Ovary (tissue), 9 donors: ENCODE data around the gene CFDP1. TPM values are rescaled to one million over a fixed set of nuclear protein-coding genes. Genes with fewer than 3 reads are reported as not detected.
"Not testable (repeated sequence)": the region's sequence is repeated elsewhere in the genome, so short reads cannot be mapped to it uniquely, and the experiment has no call there.

Source experiments
- DNase-seq, 5 donors: peaks; one replicate each; pipeline ENCODE4 v3.0.0-alpha.2; 2019 to 2020
- H3K27ac ChIP-seq, 2 donors: fragments of 200-600 bp; one replicate each; pipeline versions ENCODE4 v1.5.1 to v1.8.0; 2019 to 2022
- H3K27me3 ChIP-seq: fragments of 200-600 bp; one replicate; pipeline ENCODE4 v1.8.0; 2022
- H3K36me3 ChIP-seq: fragments of 200-600 bp; sonication (generic); one replicate; pipeline ENCODE4 v1.5.1; 2019
- H3K4me1 ChIP-seq: one replicate; pipeline ENCODE4 v1.8.1; 2013; ENCODE audit warnings: mild to moderate bottlenecking, moderate library complexity; ENCODE audit not compliant: insufficient read depth
- H3K4me3 ChIP-seq: fragments of 200-600 bp; sonication (generic); one replicate; pipeline ENCODE4 v1.5.1; 2017
- H3K9me3 ChIP-seq, 2 donors: fragments of 200-600 bp in 1 of 2; sonication (generic) in 1 of 2; one replicate each; pipeline versions ENCODE4 v1.5.1 to v1.8.1; 2013 to 2019; ENCODE audit warnings: mild to moderate bottlenecking in 1 of 2, moderate library complexity in 1 of 2
- EP300 ChIP-seq: sonication (generic); formaldehyde crosslinking; IDR thresholded peaks from one replicate; pipeline ENCODE4 v1.6.1; 2017; ENCODE audit warnings: antibody characterized with exemption
- POLR2A ChIP-seq: fragments of 450-650 bp; IDR thresholded peaks from one replicate; pipeline ENCODE4 v1.6.1; 2017; ENCODE audit warnings: antibody characterized with exemption, mild to moderate bottlenecking, moderate library complexity
- WGBS, 3 donors: extraction: QIAGEN DNeasy Blood & Tissue Kit in 1 of 3; methylation state at CpG; one replicate each; pipeline versions ENCODE4 v1.1.5 to v1.1.7; 2013 to 2017; 5-methylcytosine and 5-hydroxymethylcytosine counted together
- intact Hi-C, 4 donors: fragments of 100-400 bp; cut with DNase I; formaldehyde crosslinking; loops; one replicate each; pipeline versions ENCODE4 v1.11.0 to v1.15.1; 2022 to 2023
- polyA plus RNA-seq, 2 donors: library from polyadenylated mRNA; stranded (reverse); fragments of 200-250 nt in 1 of 2; fragments of 350-450 nt in 1 of 2; fragmentation: Illumina TruSeq in 1 of 2; extraction: RNeasy Lipid Tissue Mini Kit (QIAGEN cat#74804) in 1 of 2; gene quantifications; one replicate each; pipeline ENCODE4 v1.2.3, GENCODE V29; 2013 to 2014
- total RNA-seq, 7 donors: library from RNA; depleted of rRNA in 2 of 7; stranded (reverse); fragments of >200 nt in 2 of 7; fragmentation: NEBNext Ultra II Directional in 3 of 7; extraction: Animal tissue kit (Norgen Biotek cat#: 25700) in 3 of 7; gene quantifications; one replicate each; pipeline versions ENCODE4 v1.1.0 to v1.2.4, GENCODE V29; 2016 to 2023
- TF ChIP-seq, protein P1 (sequence below), 3 donors: fragments of 450-650 bp in 2 of 3; fragments of 200-600 bp in 1 of 3; IDR thresholded peaks; one replicate each; pipeline versions ENCODE4 v1.5.1 to v1.8.0; 2016 to 2022; ENCODE audit warnings: antibody characterized with exemption in 3 of 3, mild to moderate bottlenecking in 1 of 3
- donor health status: DM: no; HTN: no; CAD: no; lungs with moderate emphysema.
- donor health status: DM: no; HTN: no; CAD: no.
- donor health status: Bipolar disorder and iron deficiency.
- donor health status: DM: yes; HTN: yes; CAD: no.
- donor health status: DM: no; HTN: no; CAD: no.
- donor health status: DM: yes; HTN: yes; CAD: no.

The CFDP1 gene
- total and polyA plus RNA-seq, 9 donors, result 67.0 to 173 (median 73.0) TPM

DNA sequence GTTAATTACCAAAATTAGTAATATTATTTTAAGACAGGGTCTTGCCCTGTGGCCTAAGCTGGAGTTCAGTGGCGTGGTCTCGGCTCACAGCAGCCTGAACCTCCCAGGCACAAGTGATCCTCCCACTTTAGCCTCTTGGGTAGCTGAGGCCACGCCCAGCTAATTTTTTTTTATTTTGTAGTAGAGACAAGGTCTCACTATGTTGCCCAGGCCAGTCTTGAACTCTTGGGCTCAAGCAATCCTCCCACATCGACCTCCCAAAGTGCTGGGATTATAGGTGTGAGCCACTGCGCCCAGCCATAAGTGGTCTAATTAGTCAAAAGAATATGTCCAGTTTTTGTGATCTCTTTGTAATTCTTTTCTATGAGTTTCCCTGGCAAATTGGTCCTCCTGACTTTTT lies 12.0 kb upstream of the CFDP1 start:
- H3K27ac ChIP-seq, result no peak overlapping the region
- 61 to 85% (median 75%) methylated on average over 5 of the region's 5 CpGs for WGBS, 3 donors
- intact Hi-C loops, result no loop called here
- no peaks in the 10 kb centered on the region for H3K9me3 ChIP-seq
- no peak for DNase-seq
- no peaks in the 10 kb centered on the region for H3K27me3 ChIP-seq
- H3K36me3 ChIP-seq, result no peaks in the 10 kb centered on the region
- no peaks in the 10 kb centered on the region for H3K4me1 ChIP-seq
- TF ChIP-seq, protein P1, sequence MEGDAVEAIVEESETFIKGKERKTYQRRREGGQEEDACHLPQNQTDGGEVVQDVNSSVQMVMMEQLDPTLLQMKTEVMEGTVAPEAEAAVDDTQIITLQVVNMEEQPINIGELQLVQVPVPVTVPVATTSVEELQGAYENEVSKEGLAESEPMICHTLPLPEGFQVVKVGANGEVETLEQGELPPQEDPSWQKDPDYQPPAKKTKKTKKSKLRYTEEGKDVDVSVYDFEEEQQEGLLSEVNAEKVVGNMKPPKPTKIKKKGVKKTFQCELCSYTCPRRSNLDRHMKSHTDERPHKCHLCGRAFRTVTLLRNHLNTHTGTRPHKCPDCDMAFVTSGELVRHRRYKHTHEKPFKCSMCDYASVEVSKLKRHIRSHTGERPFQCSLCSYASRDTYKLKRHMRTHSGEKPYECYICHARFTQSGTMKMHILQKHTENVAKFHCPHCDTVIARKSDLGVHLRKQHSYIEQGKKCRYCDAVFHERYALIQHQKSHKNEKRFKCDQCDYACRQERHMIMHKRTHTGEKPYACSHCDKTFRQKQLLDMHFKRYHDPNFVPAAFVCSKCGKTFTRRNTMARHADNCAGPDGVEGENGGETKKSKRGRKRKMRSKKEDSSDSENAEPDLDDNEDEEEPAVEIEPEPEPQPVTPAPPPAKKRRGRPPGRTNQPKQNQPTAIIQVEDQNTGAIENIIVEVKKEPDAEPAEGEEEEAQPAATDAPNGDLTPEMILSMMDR (IDR thresholded peaks at IDR 0.05), result no peak
- TF ChIP-seq EP300 (no peak), POLR2A (no peak)
- H3K4me3 ChIP-seq, result no peak overlapping the region

DNA sequence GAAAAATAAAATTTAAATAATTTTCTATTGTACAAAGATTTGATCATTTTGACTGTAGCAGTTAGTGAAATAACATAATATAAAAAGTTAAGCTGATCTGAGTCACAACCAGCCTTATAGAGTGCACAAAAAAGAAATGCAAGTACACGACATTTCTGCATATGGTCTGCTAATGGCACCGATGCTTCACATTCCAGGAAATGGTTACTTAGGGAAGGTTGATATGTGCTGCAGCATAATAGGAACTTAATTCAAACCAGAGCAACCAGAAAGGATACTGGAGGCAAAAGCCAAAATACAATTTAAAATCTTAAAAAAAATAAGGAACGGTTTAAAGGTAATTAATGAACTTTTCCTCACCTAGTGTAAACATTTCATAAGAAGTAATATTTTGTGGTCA lies 10.0 kb upstream of the CFDP1 start:
- DNase-seq, result no peak
- H3K4me1 ChIP-seq, result no peaks in the 10 kb centered on the region
- no peaks in the 10 kb centered on the region for H3K9me3 ChIP-seq
- intact Hi-C loops, result no loop called here
- H3K27me3 ChIP-seq, result no peaks in the 10 kb centered on the region
- H3K27ac ChIP-seq, result no peak overlapping the region
- H3K36me3 ChIP-seq, result no peaks in the 10 kb centered on the region
- WGBS, 3 donors, result 69 to 80% (median 78%) methylated on average over 3 of the region's 3 CpGs
- no peak overlapping the region for H3K4me3 ChIP-seq
- TF ChIP-seq EP300 (no peak), POLR2A (no peak)
- TF ChIP-seq, protein P1 (IDR thresholded peaks at IDR 0.05), result no peak

DNA sequence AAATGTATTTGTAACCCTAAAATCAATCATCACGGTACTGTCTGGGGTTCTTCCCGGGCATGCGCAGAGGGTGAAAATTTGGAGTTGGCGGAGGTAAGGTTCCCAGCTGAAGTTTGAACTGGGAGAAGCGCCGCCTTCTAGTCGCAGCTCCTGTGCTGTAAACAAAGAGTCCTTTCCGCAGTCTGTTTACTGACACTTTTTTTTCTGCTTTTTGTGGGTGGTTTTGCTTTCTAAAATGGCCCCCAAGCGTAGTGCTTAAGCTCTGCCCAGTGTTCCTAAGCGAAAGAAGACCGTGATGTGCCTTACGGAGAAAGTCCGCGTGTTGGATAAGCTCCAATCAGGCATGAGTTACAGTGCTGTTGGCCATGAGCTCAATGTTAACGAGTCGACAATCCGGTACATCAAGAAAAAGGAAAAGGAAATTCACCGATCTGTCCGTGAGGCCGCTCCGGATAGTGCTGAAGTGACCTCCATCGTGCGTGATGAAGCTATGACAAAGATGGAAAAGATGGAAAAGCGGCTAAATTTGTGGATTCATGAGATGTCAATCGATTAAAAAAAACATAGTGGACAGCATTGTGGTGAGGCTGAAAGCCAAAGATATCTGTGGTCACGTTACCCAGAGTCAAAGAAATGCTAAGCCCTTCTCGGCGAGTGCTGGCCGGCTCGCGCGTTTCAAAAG lies 570 bp upstream of the CFDP1 start:
- H3K4me3 ChIP-seq, result peak overlapping the region; percentile 99
- 2 to 6% (median 2%) methylated on average over 32 of the region's 32 CpGs for WGBS, 3 donors
- H3K27ac ChIP-seq, result peak overlapping the region; percentile 72 to 94
- no peaks in the 10 kb centered on the region for H3K36me3 ChIP-seq
- H3K9me3 ChIP-seq, result no peaks in the 10 kb centered on the region
- TF ChIP-seq EP300 (no peak), POLR2A (no peak)
- TF ChIP-seq, protein P1 (IDR thresholded peaks at IDR 0.05), result no peak
- H3K4me1 ChIP-seq, result peaks cover 6% of the 10 kb centered on the region
- peak in 4 of 5 donors; percentile 71 to 82 (median 73) for DNase-seq
- intact Hi-C loops, result no loop called here
- no peaks in the 10 kb centered on the region for H3K27me3 ChIP-seq

DNA sequence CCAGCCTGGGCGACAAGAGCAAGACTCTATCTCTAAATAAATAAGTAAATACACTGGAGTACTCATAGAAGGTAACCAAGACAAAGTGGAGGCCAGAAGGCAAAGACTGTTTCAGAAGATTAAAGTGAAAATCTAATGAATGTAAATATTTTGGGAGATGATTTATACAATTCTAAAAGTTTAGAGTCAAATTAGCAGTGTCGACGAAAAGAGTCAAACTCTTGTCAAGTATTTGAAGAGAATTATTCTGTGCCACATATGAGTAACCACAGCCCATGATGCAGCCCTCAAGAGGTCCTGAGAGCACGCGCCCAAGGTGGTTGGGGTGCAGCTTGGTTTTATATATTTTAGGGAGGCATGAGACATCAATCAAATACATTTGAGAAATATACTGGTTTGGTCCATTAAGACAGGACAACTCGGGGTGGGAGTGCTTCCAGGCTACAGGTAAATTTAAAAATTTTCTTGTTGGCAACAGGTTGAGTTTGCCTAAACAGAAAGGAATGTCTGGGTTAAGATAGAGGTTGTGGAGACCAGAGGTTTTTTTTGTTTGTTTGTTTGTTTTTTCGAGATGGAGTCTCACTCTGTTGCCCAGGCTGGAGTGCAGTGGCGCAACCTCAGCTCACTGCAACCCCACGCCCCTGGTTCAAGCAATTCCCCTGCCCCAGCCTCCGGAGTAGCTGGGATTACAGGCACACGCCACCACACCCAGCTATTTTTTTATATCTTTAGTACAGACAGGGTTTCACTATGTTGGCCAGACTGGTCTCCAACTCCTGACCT lies 3.5 kb downstream of the CFDP1 start:
- H3K27me3 ChIP-seq, result no peaks in the 10 kb centered on the region
- no peak for TF ChIP-seq EP300
- TF ChIP-seq, protein P1 (IDR thresholded peaks at IDR 0.05), result no peak
- no peak for TF ChIP-seq POLR2A
- no peaks in the 10 kb centered on the region for H3K36me3 ChIP-seq
- no peaks in the 10 kb centered on the region for H3K9me3 ChIP-seq
- intact Hi-C loops, result no loop called here
- DNase-seq, result no peak
- H3K4me3 ChIP-seq, result no peak overlapping the region
- no peak overlapping the region for H3K27ac ChIP-seq
- H3K4me1 ChIP-seq, result peaks cover 7% of the 10 kb centered on the region
- WGBS, 3 donors, result 86 to 88% (median 87%) methylated on average over 11 of the region's 11 CpGs

DNA sequence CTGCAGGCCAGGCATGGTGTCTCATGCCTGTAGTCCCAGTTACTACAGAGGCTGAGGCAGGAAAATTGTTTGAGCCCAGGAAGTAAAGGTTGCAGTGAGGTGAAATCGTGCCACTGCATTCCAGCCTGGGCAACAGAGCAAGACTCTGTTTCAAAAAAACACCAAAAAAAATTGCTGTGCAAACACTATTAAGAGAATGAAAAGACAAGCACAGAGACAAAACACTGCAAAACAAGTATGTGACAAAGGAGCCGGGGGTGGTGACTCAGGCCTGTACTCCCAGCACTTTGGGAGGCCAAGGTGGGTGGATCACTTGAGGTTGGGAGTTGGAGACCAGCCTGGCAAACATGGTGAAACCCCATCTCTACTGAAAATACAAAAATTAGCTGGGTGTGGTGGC lies 6.8 kb downstream of the CFDP1 start:
- intact Hi-C loops, DNase-seq, H3K27ac ChIP-seq, H3K4me3 ChIP-seq, H3K9me3 ChIP-seq, H3K36me3 ChIP-seq, H3K4me1 ChIP-seq, H3K27me3 ChIP-seq: not testable (repeated sequence)
- 60 to 70% (median 63%) methylated on average over 2 of the region's 2 CpGs for WGBS, 3 donors

DNA sequence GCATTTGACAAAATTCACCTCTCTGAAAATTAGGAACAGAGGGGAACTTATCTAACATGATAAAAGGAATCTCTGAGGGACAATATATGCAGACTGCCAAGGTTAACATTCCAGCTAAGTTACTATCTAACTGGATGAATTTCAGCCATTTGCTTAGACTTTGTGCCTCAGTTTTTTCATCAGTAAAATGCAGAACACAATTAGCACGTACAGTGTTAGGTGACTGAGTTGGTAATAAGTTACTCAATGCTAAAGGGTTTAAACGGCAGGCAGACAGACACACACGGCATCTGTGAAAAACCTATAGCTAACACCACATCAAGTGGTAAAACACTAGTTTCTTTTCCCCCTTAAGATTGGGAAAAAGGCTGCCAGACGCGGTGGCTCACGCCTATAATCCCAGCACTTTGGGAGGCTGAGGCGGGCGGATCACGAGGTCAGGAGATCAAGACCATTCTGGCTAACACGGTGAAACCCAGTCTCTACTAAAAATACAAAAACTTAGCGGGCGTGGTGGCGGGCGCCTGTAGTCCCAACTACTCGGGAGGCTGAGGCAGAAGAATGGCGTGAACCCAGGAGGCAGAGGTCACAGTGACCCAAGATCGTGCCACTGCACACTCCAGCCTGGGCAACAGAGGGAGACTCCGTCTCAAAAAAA lies 9.1 kb downstream of the CFDP1 start:
- peaks cover 15% of the 10 kb centered on the region for H3K4me1 ChIP-seq
- DNase-seq, H3K27ac ChIP-seq, H3K9me3 ChIP-seq, H3K27me3 ChIP-seq, H3K4me3 ChIP-seq, intact Hi-C loops, H3K36me3 ChIP-seq: not testable (repeated sequence)
- 53 to 69% (median 66%) methylated on average over 18 of the region's 18 CpGs for WGBS, 3 donors
